Stimulated activated CD8-positive, alpha-beta memory T cell treated with anti-CD3 and anti-CD28 coated beads, Interleukin-12 subunit alpha, Interleukin-12 subunit beta, amount 100 ng/mL, for 1 hour (primary cell): ENCODE results near the gene CRACR2B.

Experiments used
- DNase-seq: peaks from one replicate; pipeline ENCODE4 v3.0.0-alpha.2; 2020; ENCODE audit warnings: low read depth

The CRACR2B gene

GRCh38 chr11:827897-828192 lies at the start of gene CRACR2B:
Gene CRACR2B (plus strand): TSS chr11:827919. CDS start chr11:828608, 689 bp downstream.
- DNase-seq = no peak

GRCh38 chr11:778976-779954 lies 48.5 kb upstream of the CRACR2B start:
- no peak for DNase-seq

GRCh38 chr11:779955-780532 lies 47.7 kb upstream of the CRACR2B start:
- DNase-seq = no peak

GRCh38 chr11:782264-783174 lies 45.2 kb upstream of the CRACR2B start:
- no peak for DNase-seq

GRCh38 chr11:783581-784015 lies 44.1 kb upstream of the CRACR2B start:
- no peak for DNase-seq

- no peak for DNase-seq
Measured at GRCh38 chr11:786235-787083, 41.3 kb upstream of the CRACR2B start.

GRCh38 chr11:787084-787675 lies 40.5 kb upstream of the CRACR2B start:
- DNase-seq = no peak

- DNase-seq = no peak
Measured at GRCh38 chr11:788009-788640, 39.6 kb upstream of the CRACR2B start.

GRCh38 chr11:788953-789940 lies 38.5 kb upstream of the CRACR2B start:
- DNase-seq = no peak

- no peak for DNase-seq
Measured at GRCh38 chr11:789943-790342, 37.8 kb upstream of the CRACR2B start, which contains the start of gene CEND1. Gene CEND1 (minus strand): TSS chr11:790090. CDS start chr11:788576, 1,514 bp downstream.

GRCh38 chr11:790721-791564 lies 36.8 kb upstream of the CRACR2B start:
- no peak for DNase-seq

- no peak for DNase-seq
Measured at GRCh38 chr11:791658-792534, 35.8 kb upstream of the CRACR2B start.

GRCh38 chr11:792535-792821 lies 35.2 kb upstream of the CRACR2B start:
- DNase-seq = no peak

GRCh38 chr11:792873-793272 lies 34.8 kb upstream of the CRACR2B start:
- no peak for DNase-seq

- no peak for DNase-seq
Measured at GRCh38 chr11:793556-793955, 34.2 kb upstream of the CRACR2B start.

- DNase-seq = no peak
Measured at GRCh38 chr11:794013-794765, 33.5 kb upstream of the CRACR2B start.
